IPS-20b (cell line): Measurements from ENCODE around the gene AQP12B.

Experiments
- H3K27ac ChIP-seq: one replicate; pipeline ENCODE4 v1.5.1; 2013; ENCODE audit warnings: low read length
- H3K27me3 ChIP-seq: 2 replicates; pipeline ENCODE4 v1.6.1; 2013; ENCODE audit warnings: mild to moderate bottlenecking, low read length, inconsistent platforms; ENCODE audit not compliant: insufficient read depth
- H3K36me3 ChIP-seq: 2 replicates; pipeline ENCODE4 v1.6.1; 2013; ENCODE audit warnings: low read depth, mild to moderate bottlenecking, inconsistent platforms, low read length, moderate library complexity; ENCODE audit not compliant: insufficient read depth
- H3K4me1 ChIP-seq: 2 replicates; pipeline ENCODE4 v1.6.1; 2013; ENCODE audit warnings: mild to moderate bottlenecking, control low read depth, inconsistent platforms, low read length, moderate library complexity; ENCODE audit not compliant: insufficient read depth
- H3K4me3 ChIP-seq: 2 replicates; pipeline ENCODE4 v1.5.1; 2013; ENCODE audit warnings: mild to moderate bottlenecking, low read length, inconsistent platforms
- H3K9ac ChIP-seq: 2 replicates; pipeline ENCODE4 v1.6.1; 2013; ENCODE audit warnings: low read depth, mild to moderate bottlenecking, inconsistent platforms, low read length, moderate library complexity
- H3K9me3 ChIP-seq: 2 replicates; pipeline ENCODE4 v1.6.1; 2013; ENCODE audit warnings: mild to moderate bottlenecking, low read depth, low read length, inconsistent platforms; ENCODE audit not compliant: insufficient read depth

The AQP12B gene

DNA sequence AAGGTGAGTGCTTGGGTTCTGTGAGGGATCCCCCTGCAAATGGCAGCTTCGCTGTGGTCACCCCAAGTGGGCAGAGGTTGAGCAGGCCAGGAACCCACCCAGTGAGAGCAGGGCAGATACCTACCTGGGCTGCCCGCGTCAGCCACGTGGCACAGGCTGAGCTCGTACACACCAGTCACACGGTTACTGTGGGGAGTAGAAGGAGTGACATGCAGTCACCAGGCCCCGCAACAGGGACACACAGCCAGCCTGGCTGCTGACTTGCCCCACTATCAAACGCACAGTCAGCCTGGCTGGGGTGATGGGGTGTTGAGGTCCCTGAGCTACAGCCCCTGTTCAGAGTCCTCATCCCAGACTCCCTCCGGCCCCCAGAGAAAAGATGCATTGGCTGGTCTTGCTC lies 41.2 kb upstream of the AQP12B start:
- Histone ChIP-seq H3K27ac (no peak overlapping the region), H3K27me3 (no peaks in the 10 kb centered on the region), H3K9me3 (no peaks in the 10 kb centered on the region), H3K4me1 (no peaks in the 10 kb centered on the region), H3K4me3 (no peak overlapping the region), H3K36me3 (peaks cover 94% of the 10 kb centered on the region), H3K9ac (no peak overlapping the region)

- no peaks in the 10 kb centered on the region for H3K4me1 ChIP-seq
- no peak overlapping the region; the same call in 1 of the 2 replicates for H3K9ac ChIP-seq
- no peak overlapping the region for H3K27ac ChIP-seq
- no peak overlapping the region for H3K4me3 ChIP-seq
- peaks cover 94% of the 10 kb centered on the region for H3K36me3 ChIP-seq
- H3K9me3 ChIP-seq: no peaks in the 10 kb centered on the region
- no peaks in the 10 kb centered on the region for H3K27me3 ChIP-seq
Measured at GRCh38 chr2:240722796-240723735, 40.4 kb upstream of the AQP12B start.

DNA sequence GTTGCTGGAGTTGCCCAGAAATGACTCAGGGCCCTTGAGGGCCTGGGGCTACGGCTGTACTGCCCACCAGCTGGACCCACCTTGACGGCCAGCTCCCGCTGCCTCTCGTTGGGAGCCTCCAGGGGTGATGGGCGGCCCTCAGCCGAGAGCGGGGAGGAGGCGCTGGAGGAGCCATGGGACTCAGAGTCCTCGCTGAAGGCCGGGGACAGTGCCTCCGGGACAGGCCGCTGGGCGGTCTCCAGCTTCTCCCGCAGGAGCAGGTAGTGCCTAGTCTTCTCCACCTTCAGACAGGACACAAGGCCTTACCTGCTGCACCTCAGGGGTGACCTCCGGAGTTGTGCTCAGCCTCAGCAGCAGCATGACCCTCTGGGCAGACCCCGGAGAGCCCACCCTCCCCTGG lies 39.7 kb upstream of the AQP12B start:
- Histone ChIP-seq H3K36me3 (peaks cover 94% of the 10 kb centered on the region), H3K9me3 (no peaks in the 10 kb centered on the region), H3K27me3 (no peaks in the 10 kb centered on the region)

DNA sequence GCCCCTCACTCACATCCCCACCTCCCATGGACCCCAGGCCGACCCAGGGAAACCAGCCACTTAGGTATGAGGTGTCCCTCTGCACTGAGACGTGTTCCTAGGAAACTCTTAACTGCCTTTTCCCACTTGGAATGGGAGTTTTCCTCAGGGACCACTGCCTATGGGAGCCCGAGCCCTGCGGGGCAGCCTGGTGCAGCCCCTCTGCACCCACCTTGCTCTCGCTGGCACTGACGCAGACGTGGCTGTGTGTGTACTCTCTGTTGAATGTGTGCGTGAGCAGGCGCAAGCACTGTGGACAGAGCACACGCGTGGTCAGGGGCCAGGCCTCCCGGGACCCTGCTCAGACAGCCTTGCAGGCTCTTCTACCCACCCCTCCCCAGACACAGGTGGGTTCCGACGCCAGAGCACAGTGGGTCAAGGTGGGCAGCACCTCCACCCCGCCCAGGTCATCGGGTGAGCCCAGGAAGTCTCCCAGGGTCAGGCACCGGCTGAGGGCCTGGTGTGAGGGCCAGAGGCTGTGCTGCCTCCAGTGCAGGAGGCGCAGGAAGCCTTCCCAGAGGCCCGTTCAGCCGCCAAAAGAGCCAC lies 39.0 kb upstream of the AQP12B start:
- H3K9ac ChIP-seq: no peak overlapping the region
- no peaks in the 10 kb centered on the region for H3K27me3 ChIP-seq
- no peaks in the 10 kb centered on the region for H3K9me3 ChIP-seq
- peaks cover 94% of the 10 kb centered on the region for H3K36me3 ChIP-seq
- no peaks in the 10 kb centered on the region for H3K4me1 ChIP-seq
- no peak overlapping the region for H3K27ac ChIP-seq
- H3K4me3 ChIP-seq: no peak overlapping the region

More for the DNA sequence above, 39.7 kb upstream of the AQP12B start:
- H3K27ac ChIP-seq: no peak overlapping the region
- no peak overlapping the region for H3K9ac ChIP-seq
- H3K4me3 ChIP-seq: no peak overlapping the region
- no peaks in the 10 kb centered on the region for H3K4me1 ChIP-seq

- Histone ChIP-seq H3K4me3 (no peak overlapping the region), H3K27ac (no peak overlapping the region), H3K36me3 (peaks cover 93% of the 10 kb centered on the region), H3K9ac (no peak overlapping the region), H3K4me1 (no peaks in the 10 kb centered on the region), H3K9me3 (no peaks in the 10 kb centered on the region), H3K27me3 (no peaks in the 10 kb centered on the region)
Measured at GRCh38 chr2:240720686-240721595, 38.3 kb upstream of the AQP12B start.

- Histone ChIP-seq H3K4me1 (no peaks in the 10 kb centered on the region), H3K27ac (no peak overlapping the region), H3K27me3 (no peaks in the 10 kb centered on the region), H3K36me3 (peaks cover 88% of the 10 kb centered on the region), H3K9me3 (no peaks in the 10 kb centered on the region), H3K4me3 (no peak overlapping the region), H3K9ac (no peak overlapping the region)
Measured at GRCh38 chr2:240719676-240720545, 37.2 kb upstream of the AQP12B start.

DNA sequence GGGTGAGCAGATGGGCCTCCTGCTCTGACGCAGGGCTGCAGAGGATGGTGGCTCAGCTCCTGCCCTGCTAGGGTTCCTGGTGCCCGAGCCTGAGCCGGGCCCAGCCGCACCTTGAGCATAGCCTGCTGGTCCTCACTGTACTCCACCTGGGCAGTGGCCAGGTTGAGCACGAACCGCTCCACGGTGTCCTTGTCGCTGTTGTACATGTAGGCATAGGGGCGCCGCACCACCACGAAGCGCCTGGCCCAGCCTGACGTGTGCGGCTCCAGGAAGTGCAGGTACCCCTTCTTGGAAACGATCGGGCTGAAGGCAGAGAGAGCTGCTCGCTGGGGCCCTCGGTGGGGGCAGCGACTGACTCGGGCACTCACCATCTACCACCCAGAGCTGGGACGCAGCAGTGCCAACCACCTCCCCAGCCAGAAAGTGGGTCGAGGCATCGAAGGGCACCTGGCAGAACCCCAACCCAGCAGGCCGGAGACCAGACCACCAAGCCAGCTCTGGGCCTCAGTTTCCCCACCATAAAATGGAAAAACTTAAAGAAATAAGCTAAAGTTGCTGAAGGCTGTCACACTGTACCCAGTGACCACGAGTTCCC lies 36.3 kb upstream of the AQP12B start:
- H3K27me3 ChIP-seq: no peaks in the 10 kb centered on the region
- H3K4me1 ChIP-seq: no peaks in the 10 kb centered on the region
- H3K9ac ChIP-seq: no peak overlapping the region
- H3K4me3 ChIP-seq: no peak overlapping the region
- H3K36me3 ChIP-seq: peaks cover 80% of the 10 kb centered on the region
- H3K27ac ChIP-seq: no peak overlapping the region
- no peaks in the 10 kb centered on the region for H3K9me3 ChIP-seq

- Histone ChIP-seq H3K9ac (no peak overlapping the region), H3K36me3 (peaks cover 70% of the 10 kb centered on the region), H3K4me1 (no peaks in the 10 kb centered on the region), H3K27me3 (no peaks in the 10 kb centered on the region), H3K4me3 (no peak overlapping the region), H3K9me3 (no peaks in the 10 kb centered on the region), H3K27ac (no peak overlapping the region)
Measured at GRCh38 chr2:240717681-240718581, 35.2 kb upstream of the AQP12B start.

DNA sequence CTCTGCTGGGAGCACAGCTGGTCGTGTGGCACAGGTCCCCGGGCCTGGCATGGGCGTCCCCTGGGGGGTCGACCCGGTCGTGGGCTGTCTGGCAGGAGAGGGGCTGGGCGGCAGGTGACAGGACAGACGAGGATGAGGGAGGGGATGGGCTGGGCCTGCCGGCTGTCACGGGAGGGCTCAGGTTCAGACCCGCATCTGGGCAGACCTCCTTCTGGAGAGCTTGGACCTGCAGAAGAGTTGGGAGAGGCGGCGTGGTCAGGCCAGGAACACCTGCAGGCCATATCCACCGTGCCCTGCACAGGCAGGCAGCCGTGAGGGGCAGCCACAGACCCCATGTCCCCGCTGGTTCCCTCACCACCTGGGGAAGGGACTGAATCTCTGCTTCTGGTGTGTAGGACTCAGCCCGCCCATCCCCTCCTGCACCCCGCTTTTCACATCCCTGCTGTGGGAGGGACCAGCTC lies 34.5 kb upstream of the AQP12B start:
- H3K36me3 ChIP-seq: peaks cover 63% of the 10 kb centered on the region

More for the DNA sequence above, 34.5 kb upstream of the AQP12B start:
- H3K27me3 ChIP-seq: no peaks in the 10 kb centered on the region
- H3K4me1 ChIP-seq: no peaks in the 10 kb centered on the region
- H3K27ac ChIP-seq: no peak overlapping the region
- no peak overlapping the region for H3K9ac ChIP-seq
- no peaks in the 10 kb centered on the region for H3K9me3 ChIP-seq
- no peak overlapping the region for H3K4me3 ChIP-seq
